Effector CD8-positive, alpha-beta T cell (primary cell): ENCODE results near the gene TMCO5A.
"Not testable (repeated sequence)": the region's sequence is repeated elsewhere in the genome, so short reads cannot be mapped to it uniquely, and the experiment has no call there.

Experiments
- DNase-seq: peaks from one replicate; lab custom pipeline; 2025; lab: John Stamatoyannopoulos, UW
- total RNA-seq, 4 experiments: gene quantifications; one replicate each; lab custom pipeline; 2026; lab: John Stamatoyannopoulos, UW

Gene TMCO5A
- total RNA-seq: 0 to 0.72 (median 0.04) reads per million in 4 experiments

DNA sequence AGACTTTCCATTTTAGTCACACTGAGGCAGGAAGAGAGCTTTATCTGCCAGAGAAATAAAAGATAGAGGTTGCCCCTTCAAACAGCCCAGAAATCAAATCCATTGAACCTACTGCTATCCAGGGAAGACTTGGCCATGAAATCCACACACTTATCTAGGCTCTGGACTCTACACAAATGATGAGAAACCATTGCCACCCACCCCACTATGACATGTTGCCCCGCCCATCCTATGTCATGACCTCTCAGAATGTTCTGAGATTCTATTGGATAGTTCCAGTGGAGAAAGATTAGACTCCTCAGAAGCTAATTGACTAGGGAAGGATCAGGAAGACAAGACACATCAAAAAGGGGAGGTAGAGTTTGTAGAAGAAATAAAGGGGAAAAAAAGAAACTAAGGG, at the start of gene TMCO5A:
Gene TMCO5A (plus strand): TSS at position 301 of the 400 bp plus-strand sequence. CDS start 1,684 bp downstream, outside the sequence.
- DNase-seq: no peak

DNA sequence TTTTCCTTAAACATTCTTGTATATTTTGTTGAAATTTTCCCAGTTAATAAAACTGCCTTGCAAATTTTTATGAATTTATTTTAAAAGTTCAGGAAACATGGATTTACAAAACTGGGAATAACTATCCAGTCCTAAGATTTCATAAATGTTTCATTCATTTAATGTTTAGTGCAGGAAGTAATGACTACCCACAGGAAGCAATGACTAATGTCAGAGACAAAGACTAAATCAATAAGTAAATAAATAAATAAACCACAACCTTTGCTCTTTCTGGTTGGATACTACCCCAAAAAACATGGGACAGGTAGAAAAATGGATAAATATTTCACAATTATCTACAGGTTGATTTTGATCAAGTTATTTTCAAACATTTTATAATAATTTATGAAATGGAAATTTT, 48.8 kb upstream of the TMCO5A start:
- DNase-seq: no peak

DNA sequence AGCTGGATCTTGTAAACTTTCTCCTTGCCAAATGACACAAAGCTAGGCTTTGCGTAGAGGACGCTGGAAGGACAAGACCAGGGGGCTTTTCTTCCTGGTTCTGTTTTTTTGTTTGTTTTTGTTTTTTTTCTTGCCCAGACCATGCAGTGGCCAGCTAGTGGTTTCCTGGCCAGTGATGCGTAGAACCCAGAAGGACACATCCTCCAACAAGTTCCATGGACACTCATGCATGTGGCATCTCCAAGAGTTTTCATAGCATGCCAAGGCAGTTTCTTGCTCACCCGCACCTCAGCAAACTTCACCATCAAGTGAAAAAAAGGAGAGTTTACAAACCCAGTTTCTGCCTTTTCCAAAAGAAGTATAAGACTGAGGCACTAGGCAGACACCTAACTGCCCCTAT, 46.1 kb upstream of the TMCO5A start:
- DNase-seq: no peak

DNA sequence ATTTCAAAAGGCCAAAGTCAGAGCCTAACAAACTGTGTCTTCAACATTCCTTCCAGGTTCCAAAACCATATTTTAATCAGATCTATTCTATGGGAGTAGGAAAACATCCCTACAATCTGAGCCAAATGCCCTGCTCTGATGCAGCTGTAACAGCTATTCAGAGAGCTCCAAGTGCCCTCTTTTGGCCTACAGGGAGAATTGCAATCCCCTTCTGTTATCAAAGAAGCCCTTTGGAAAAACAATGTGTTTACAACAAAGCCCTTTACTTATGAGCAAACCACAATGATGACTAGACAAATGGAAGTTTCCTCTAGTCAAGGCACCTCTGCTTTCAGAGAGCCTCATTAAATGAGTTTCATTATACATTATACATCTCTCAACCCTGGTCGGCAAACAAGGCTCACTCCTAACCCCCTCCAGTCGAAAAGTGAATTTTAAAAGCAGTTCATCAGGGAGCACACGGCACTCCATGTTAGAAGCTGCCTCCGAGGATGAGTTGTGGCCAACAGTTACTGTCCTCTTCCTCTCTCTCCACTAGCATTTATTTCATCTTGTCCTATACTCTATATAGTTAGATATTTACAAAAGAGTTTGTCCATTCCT, 42.6 kb upstream of the TMCO5A start:
- no peak for DNase-seq

DNA sequence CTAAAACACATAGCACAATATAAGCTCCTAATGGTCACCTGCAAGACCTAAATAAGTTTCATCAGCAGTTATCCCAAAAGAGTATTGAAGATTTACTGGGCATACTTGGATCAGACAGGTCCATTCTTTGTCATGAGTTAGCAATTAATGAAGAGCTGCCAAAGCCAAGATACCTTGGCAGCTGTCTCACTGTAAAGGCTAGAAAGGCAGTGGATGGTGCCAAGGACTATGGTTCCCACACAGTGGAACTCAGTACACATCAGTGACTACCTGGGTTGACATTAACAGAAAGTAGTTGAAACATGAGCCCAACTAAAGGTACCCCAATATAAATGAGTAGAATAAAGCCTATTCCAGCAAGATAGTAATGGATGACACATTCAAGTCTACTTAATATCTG, 41.1 kb upstream of the TMCO5A start:
- no peak for DNase-seq

DNA sequence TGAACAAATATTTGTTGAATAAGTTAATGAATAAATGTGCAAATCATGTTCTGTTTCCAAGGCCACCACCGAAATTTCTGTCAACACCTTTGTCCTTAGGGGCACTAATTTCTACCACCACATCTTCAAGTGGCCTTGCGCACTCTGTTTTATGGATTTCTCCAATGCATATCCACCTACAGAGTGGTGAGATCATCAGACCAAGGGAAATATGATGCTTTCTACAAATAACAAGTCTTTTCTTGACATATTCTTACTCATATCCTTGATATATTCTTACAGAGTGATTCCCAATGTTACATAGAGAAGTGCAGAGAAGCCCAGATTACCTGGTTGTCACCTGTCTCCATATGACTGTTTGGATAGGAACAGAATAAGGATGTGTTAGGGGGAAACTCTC, 36.1 kb upstream of the TMCO5A start:
- DNase-seq: no peak

DNA sequence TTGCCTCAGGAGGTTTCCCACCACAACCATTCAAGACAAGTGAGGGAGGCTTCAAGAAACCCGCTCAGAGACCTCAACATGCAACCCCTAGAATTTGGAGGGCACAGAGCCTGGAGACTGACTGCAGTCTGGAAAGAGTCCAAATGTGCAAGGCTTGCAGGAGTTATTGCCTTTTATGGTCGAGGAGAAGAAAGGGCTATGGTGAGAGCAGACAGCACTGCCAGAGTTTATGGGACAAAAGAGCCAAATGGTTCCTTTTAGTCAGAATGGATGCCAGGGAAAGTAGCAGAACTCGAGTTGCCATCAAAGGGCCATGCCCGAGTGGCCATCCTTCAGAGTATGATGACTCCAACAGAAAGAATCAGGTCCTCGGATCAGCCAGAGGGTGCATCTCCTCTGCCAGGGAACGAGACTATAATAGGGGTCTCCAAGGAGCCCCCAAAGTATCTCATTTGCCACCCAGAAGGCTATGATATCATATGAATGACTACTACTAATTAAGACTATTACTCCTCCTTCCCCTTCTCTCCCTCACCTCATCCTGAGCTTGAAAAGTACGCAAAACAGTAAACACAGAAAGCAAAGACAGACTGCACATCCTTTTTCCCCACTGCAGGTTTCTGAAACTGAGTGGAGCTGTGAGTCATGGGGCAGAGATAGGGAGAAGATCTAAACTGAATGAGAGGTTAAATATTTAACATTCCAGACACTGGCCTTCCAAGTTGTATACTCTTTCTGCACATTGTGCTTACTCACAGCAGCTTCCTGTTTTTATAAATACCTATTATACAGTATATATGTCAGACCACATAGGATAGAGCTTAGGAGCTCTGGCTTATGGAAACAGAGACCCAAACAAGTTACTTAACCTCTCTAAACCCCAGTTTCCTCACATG, 33.9 kb upstream of the TMCO5A start:
- DNase-seq: no peak

DNA sequence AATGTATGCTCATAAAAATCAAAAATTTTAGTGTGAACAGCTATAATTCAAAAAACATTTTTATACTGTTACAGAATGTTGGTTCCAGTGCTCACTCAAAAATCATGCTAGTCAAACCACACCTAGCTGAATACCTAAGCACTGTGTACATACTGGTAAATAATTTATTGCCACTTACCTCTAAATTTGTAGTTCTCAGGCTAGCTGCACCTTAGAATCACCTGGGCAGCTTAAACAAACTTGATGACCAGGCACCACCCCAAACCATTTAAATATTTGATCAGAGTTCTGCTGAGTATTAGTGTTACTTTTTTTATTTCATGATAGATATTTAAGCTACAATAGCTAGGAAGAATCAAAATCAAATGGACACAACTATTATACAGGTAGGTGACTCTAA, 32.3 kb upstream of the TMCO5A start:
- no peak for DNase-seq

DNA sequence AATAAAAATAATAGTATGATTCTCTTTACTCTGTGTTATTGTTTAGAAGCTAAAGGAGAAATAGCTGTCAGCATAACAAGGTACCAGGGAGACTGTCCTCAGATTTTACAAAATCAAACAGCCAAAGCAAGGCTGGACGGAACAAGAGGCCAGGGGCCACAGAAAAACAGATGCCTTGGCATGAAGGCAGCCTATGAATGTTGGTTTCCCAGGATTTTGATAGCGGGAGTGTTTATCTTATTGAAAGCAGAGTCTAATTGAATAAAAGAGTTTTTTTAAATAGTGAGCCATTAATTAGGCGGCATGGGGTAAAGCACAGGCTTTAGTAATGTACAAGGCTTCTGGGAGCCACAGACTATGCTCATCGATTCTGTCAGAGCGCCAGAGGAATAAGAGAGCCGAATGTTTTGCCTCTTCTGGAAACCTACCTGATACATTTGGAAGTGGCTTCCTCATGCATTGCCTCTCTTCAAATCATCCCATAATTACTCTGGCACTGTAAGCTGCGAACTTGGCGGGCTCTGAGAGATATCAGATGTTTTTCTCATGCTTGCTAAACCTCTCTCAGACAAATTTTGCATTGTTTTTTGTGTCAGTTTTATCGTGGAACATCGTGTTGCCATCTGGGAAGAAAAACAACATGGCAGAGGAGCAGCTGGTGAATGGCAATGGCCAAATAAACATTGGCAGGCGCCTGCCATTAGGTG, 30.4 kb upstream of the TMCO5A start:
- no peak for DNase-seq

DNA sequence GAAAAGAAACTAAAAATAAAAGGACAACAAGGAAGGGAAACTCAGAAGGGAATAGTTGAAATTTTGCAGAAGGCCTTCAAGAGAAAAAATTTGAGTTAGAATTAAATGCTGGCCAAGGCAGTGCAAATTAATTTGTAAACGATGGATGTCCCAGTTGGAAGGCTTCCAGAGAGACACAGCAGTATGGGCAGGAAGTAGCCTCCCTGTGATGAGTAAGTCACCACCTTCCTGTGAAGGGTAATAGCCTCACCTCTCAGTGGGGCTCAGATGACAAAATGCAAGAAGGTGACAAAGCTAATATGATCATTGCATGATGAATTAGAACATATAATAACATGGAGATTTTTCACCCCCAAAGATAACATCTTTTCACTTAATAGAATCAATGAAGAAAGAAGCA, 27.3 kb upstream of the TMCO5A start:
- DNase-seq: no peak

DNA sequence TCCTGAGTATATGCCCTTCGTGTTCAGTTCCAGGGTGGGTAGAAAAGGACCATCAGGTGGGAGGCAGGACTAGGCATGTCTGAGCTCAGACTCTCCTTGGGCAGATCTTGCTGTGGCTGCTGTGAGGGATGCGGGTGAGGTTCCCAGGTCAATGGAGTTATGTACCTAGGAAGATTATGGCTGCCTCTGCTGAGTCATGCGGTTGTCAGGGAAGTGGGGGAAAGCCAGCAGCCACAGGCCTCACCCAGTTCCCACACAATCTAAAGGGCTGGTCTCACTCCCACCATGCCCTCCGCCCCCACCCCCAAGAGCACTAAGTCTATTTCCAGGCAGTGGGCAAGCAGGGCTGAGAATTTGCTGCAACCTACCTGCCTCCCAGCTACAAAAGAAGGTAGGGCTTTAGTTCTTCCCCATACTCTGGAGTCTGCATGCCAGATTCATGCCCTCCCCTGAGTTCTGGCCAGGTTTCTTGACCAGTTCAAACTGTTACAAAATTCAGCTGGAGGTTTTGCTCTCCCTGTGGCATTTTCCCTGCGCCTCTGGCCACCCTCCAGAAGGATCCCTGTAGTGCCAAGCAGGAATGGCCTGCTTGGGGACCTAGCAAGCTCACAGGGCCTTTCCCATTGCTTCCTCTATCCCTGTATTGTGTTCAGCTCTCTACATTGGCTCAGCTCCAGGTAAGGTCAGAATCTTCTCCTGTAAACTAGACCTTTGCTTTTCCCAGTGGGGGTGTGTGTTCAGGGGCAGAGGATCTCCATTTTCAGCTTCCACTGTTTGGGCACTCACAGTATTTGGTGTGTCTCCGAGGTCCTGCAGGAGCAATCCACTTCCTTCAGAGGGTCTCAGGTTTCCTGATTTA, 12.7 kb upstream of the TMCO5A start:
- no peak for DNase-seq

DNA sequence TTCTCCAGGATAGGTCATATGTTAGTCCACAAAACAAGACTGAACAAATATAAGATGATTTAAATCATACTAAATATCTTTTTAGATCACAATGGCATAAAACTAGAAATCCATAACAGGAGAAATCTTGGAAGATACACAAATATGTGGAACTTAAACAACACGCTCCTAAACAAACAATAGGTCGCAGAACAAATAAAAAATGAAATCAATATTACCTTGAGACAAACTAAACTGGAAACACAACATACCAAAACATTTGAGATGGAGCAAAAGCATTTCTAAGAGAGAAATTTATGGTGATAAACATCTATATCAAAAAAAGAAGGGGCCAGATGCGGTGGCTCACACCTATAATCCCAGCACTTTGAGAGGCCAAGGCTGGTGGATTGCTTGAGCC, 8.3 kb upstream of the TMCO5A start:
- DNase-seq: no peak

DNA sequence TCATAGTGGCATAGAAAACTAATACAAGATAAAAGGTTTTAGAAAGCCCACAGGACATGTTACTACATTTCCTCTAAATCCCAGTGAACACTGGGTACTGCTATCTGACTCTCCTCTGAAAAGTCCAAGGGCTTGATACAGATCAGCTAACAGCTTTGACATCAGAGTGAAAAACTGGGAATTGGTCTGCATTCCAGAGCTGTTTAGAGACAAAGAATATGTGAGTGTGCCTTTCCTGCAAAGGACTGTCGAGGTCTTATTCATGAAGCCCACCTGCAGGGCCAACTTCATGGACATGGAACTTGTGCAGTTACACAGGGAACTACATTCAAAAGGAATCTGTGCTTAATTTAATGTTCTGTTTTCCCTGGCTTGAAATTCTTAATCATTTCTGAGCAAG, 5.2 kb upstream of the TMCO5A start:
- DNase-seq: no peak

DNA sequence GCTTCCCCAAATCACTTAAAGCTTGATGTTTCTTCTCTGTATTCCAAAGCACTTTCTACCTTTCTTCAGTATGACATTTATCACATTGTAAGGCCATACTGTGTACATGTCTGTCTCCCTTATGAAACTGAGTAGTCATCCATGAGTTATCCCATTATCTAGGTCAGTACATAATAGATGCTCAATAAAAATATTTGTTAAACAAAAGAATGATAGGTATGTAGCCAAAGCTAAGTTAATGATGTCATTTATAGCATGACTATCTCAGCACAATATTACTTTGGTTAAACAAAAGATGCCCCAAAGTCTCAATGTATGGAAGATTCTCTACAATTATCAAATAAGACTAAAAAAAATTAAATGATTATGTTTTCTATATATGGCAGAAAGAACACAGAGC, 3.1 kb upstream of the TMCO5A start:
- no peak for DNase-seq

DNA sequence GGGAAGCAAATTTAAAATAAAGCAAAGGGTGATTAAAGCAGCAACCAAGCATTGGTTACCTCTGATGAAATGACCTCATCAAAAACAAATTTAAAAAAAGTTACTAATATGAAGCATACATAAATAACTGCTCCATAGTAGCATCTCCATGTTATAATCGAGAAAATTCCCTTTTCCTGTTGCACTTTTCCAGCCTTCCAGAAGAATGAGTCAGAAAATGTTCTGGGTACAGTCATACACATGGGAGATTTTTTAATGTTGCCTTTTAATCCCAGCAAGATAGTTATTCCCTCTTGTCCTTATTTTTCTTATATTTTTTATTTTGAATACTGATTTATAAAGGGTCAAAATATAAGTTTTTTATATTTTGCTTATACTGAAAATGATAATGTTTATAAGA, 2.6 kb upstream of the TMCO5A start:
- DNase-seq: no peak

DNA sequence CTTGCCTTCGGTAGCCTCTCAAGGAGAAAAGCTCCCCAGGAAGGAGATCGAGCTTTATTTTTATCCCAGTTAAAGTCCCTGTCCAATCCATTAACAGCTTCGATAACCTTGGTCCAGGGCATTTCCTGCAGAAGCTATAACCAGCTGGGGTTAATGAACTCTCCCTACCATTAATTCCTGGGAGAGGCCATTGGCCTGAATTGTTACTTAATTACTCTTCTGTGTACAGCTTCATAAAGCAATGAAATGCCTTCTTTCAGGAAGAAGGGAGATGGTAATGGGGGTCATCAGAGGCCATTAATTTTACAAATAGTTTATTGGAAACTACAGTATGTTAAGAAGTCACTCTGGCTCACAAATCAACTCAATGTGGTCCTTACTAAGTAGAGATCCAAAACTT, 1.9 kb upstream of the TMCO5A start:
- DNase-seq: no peak

DNA sequence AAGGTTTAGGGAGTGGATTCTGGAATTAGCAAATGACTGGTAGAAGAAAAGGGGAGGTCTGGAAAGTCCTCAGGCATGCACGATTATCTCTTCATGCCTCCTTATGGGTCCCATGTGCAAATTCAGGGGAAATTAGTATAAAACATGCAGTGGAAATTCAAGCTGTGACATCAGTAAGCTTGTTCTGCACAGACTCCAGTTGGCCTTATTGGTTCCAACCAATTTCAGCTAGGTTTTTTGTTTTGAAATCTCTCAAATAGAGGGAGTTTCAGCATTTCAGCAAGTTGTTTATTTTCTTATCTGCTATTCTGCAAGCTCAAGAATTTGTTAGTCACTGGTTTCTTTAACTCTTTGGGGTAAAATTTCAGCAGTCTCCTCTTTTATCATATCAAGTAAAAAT, 774 bp upstream of the TMCO5A start:
- no peak for DNase-seq

DNA sequence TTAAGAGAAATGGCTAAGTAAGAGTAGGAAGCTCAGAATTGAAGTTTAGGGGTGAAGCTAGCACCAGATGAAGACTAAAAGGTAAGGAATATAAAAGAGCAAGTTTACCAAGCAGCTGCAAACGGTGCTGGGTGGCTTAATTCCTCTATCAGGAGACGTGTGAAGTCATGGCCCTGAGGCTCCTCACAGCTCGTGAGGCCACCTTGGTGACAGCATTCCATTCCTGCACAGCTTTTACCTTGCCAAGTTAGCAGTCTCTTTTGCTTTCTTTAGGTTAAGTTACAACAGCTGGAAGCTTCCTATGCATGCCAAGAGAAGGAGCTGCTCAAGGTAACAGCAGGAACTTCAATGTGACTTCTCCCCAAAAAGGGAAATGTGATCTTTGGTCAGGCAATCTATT, 6.4 kb downstream of the TMCO5A start:
- no peak for DNase-seq

DNA sequence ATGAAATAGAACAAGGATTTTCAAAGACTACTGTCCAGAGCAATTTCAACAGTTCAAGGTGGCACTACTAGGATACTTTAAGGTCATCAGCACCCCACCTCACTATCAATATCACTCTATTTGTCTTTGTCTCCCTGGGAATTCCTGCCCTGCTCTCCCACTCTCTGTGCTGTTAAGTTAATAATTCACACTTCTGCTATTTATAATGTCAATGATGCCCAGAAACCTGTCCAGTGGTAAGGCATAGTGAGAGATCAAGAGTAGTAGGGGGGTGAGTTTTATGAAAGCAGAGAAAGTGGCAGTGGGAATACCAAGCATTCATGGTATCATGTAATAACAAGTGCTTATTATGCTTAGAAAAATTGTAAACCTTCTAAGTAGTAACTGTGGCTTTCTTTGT, 7.3 kb downstream of the TMCO5A start:
- DNase-seq: no peak

DNA sequence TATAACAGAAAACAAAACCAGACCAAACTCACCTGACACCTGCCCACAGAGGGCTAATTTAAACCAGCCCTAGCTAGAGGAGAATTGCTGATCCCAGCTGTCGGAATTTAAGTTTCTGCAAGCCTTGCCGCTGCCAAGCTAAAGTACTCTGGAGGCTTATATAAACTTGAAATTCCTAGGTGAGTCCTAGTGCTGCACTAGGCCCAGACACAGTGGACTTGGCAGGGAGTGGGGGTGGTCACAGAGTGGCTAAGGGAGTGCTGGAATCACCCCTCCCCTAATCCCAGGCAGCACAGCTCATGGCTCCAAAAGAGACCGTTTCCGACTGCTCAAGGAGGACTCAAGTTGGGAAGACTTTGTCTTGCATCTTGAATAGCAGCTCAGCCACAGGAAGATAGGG, 17.6 kb downstream of the TMCO5A start:
- no peak for DNase-seq

DNA sequence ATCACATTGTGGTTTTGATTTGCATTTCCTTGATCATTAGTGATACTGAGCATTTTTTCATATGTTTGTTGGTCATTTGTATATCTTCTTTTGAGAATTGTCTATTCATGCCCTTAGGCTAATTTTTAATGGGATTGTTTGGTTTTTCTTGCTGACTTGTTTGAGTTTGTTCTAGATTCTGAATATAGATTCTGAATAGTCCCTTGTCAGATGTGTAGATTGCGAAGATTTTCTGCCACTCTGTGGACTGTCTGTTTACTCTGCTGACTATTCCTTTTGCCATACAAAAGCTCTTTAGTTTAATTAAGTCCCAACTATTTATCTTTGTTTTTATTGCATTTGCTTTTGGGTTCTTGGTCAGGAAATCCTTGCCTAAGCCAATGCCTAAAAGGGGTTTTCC, 26.3 kb downstream of the TMCO5A start:
- DNase-seq: not testable (repeated sequence)

DNA sequence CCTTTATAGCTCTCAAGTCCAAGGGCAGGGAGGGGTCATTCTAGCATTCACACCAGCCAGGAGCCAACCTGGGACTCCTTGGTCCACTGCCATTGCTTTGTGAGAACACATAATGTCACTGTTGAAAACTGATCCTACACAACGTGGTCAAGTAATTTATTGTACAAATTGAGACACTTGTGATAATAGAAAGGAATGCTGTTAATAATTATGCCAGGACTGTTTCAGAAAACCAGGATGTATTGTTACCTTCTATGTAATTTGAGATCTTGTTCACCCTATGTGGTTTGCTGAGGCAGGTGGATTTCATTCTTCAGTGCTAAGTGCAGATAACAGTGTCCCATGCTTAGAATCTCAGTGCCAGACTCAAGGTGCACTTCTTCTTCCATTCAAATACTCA, 33.3 kb downstream of the TMCO5A start:
- no peak for DNase-seq
